Amygdala (tissue), 56 donors: ENCODE measurements around the gene MAPK8IP3.
A peak's percentile ranks its signal among the peaks of the same experiment; 100 is the strongest.

Source experiments
- DNase-seq, 56 donors: peaks; one replicate each; lab custom pipeline; 2025; lab: John Stamatoyannopoulos, UW

The MAPK8IP3 gene

GRCh38 chr16:1779741-1780676 lies 74.0 kb downstream of the MAPK8IP3 start:
- no peak for DNase-seq

- no peak for DNase-seq
These were observed 74.7 kb downstream of the MAPK8IP3 start for GRCh38 chr16:1780677-1781072.

GRCh38 chr16:1781254-1781653 lies 75.3 kb downstream of the MAPK8IP3 start:
- DNase-seq: no peak

GRCh38 chr16:1781758-1782407 lies 75.9 kb downstream of the MAPK8IP3 start:
- no peak for DNase-seq

GRCh38 chr16:1782408-1783264 lies 76.6 kb downstream of the MAPK8IP3 start, which contains the start of the genes NUBP2 and SPSB3:
Gene NUBP2, plus strand, starts transcription at chr16:1782960. Its CDS starts 61 bp downstream, at chr16:1783021.
Gene SPSB3, minus strand, starts transcription at chr16:1782571. Its CDS starts 1,088 bp downstream, at chr16:1781483.
- peak; percentile 89 to 100 (median 100) for DNase-seq

- no peak for DNase-seq
These were observed 79.2 kb downstream of the MAPK8IP3 start for GRCh38 chr16:1784977-1785845.

- no peak for DNase-seq
These were observed 79.8 kb downstream of the MAPK8IP3 start for GRCh38 chr16:1785846-1786170.

GRCh38 chr16:1786242-1787055 lies 80.5 kb downstream of the MAPK8IP3 start:
- DNase-seq: no peak

- DNase-seq: no peak
These were observed 81.0 kb downstream of the MAPK8IP3 start for GRCh38 chr16:1787056-1787321.

GRCh38 chr16:1787322-1788094 lies 81.5 kb downstream of the MAPK8IP3 start:
- DNase-seq: no peak

- DNase-seq: no peak
These were observed 82.2 kb downstream of the MAPK8IP3 start for GRCh38 chr16:1788095-1788707.

- DNase-seq: no peak
These were observed 82.7 kb downstream of the MAPK8IP3 start for GRCh38 chr16:1788708-1789100.

GRCh38 chr16:1789643-1790045 lies 83.6 kb downstream of the MAPK8IP3 start:
- DNase-seq: no peak

GRCh38 chr16:1790261-1790610 lies 84.2 kb downstream of the MAPK8IP3 start:
- no peak for DNase-seq

GRCh38 chr16:1790611-1791255 lies 84.7 kb downstream of the MAPK8IP3 start:
- no peak for DNase-seq

- DNase-seq: no peak
These were observed 85.4 kb downstream of the MAPK8IP3 start for GRCh38 chr16:1791256-1791942.
